ENCODE results near the gene ACER3. TPM values are rescaled to one million over a fixed set of nuclear protein-coding genes. Genes with fewer than 3 reads are reported as not detected.
"Not testable (repeated sequence)": the region's sequence is repeated elsewhere in the genome, so short reads cannot be mapped to it uniquely, and the experiment has no call there.

ACER3 gene
- total and polyA plus RNA-seq, 8 donors, result 2.1 to 25.9 (median 8.5) TPM

DNA sequence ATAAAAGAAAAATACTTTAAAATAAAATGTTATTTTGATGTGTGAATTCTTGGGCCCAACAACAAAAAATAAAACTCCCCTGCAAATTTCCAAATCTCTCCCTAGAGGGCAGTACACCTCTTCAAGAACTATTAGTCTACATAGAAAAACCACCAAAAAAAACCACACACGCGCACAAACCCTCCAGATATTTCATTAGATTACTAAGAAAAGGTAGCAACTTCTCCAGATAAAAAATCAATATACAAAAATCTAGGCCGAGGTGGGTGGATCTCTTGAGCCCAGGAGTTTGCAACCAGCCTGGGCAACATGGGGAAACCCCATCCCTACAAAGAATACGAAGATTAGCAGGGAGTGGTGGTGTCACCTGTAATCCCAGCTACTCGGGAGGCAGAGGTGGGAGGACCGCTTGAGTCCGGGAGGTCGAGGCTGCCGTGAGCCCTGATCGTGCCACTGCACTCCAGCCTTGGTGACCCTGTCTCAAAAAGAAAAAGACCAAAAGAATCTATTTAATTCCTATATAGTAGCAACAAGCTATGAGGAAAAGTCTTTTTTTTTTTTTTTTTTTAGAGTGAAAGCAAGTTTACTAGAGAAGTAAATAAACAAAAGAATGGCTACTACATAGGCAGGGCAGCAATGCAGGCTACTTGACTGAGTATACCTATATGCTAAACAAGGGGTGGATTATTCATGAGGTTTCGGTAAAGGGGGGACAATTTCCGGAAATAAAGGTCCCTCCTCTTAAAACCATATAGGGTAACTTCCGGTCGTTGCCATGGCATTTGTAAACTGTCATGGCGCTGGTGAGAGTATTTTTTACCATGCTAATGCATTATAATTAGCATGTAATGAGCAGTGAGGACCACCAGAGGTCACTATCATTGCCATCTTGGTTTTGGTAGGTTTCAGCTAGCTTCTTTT lies 186.5 kb downstream of the ACER3 start:
- Histone ChIP-seq H3K9me3 (no peaks in the 10 kb centered on the region), H3K4me3 (peak overlapping the region; percentile 24 to 44 (median 40)), H3K36me3 (no peaks in the 10 kb centered on the region), H3K4me1 (peaks cover 7 to 25% (median 19%) of the 10 kb centered on the region in 4 donors), H3K27me3 (peaks cover 3 to 30% (median 7%) of the 10 kb centered on the region in 3 donors), H3K27ac (peak overlapping the region in 4 of 5 donors; percentile 54 to 70 (median 62))
- peak; percentile 74 to 96 for DNase-seq
- WGBS, 5 donors, result 3 to 5% (median 4%) methylated on average over 15 of the region's 15 CpGs
- intact Hi-C loops (cut with DNase I; ENCODE audit: low total_unique reads), result loop anchor here (5.0 kb wide), 1 partner anchor 45 kb away; no protein-coding TSS in a partner anchor
- TF ChIP-seq EP300 (IDR thresholded peaks at IDR 0.05), result no peak
- peak in 1 of 3 donors; percentile 56 for TF ChIP-seq POLR2AphosphoS5 (IDR thresholded peaks at IDR 0.05)
- TF ChIP-seq, protein P1, sequence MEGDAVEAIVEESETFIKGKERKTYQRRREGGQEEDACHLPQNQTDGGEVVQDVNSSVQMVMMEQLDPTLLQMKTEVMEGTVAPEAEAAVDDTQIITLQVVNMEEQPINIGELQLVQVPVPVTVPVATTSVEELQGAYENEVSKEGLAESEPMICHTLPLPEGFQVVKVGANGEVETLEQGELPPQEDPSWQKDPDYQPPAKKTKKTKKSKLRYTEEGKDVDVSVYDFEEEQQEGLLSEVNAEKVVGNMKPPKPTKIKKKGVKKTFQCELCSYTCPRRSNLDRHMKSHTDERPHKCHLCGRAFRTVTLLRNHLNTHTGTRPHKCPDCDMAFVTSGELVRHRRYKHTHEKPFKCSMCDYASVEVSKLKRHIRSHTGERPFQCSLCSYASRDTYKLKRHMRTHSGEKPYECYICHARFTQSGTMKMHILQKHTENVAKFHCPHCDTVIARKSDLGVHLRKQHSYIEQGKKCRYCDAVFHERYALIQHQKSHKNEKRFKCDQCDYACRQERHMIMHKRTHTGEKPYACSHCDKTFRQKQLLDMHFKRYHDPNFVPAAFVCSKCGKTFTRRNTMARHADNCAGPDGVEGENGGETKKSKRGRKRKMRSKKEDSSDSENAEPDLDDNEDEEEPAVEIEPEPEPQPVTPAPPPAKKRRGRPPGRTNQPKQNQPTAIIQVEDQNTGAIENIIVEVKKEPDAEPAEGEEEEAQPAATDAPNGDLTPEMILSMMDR (IDR thresholded peaks at IDR 0.05), result peak in 5 of 7 experiments; percentile 65 to 89 (median 74)

DNA sequence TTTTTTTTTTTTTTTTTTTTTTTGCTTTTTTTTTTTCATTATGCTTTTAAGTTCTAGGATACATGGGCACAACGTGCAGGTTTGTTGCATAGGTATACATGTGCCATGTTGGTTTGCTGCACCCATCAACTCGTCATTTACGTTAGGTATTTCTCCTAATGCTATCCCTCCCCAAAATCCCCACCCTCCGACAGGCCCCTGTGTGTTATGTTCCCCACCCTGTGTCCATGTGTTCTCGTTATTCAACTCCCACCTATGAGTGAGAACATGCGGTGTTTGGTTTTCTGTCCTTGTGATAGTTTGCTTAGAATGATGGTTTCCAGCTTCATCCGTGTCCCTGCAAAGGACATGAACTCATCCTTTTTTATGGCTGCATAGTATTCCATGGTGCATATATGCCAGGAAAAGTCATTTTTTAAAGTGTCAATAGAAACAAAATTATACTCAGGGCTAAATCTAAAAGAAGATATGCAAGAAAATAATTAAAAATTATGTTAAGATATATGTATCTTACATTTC lies 187.3 kb downstream of the ACER3 start:
- DNase-seq, H3K4me3 ChIP-seq, H3K27ac ChIP-seq, H3K9me3 ChIP-seq, H3K36me3 ChIP-seq: not testable (repeated sequence)
- Histone ChIP-seq H3K4me1 (peaks cover 7 to 25% (median 19%) of the 10 kb centered on the region in 4 donors), H3K27me3 (peaks cover 3 to 25% (median 7%) of the 10 kb centered on the region in 3 donors)
- intact Hi-C loops (cut with DNase I; ENCODE audit: low total_unique reads), result loop anchor here (5.0 kb wide), 1 partner anchor 44 kb away; no protein-coding TSS in a partner anchor
- 73 to 80% (median 74%) methylated on average over 7 of the region's 7 CpGs for WGBS, 5 donors

DNA sequence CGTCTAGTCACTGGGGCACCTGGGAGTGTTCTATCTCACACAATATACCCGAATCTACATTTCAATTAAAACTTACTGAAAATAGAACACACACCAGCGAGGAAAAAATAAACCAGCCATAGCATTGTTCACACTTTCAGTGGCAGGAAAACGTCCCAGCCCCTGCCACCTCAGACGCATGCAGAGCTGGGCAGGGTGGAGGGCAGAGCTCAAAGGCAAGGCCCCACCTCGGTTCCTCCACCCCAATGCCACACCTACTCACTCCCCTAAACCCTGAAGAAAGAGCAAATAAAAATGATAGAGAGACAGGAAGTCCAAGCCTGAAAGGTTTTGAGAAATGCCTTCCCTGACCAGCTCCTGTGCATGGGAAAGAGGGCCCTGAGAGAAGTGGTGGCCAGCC lies 188.3 kb downstream of the ACER3 start:
- intact Hi-C loops (cut with DNase I; ENCODE audit: low total_unique reads), result loop anchor here (5.0 kb wide), 1 partner anchor 43 kb away; no protein-coding TSS in a partner anchor
- Histone ChIP-seq H3K4me3 (no peak overlapping the region), H3K4me1 (peaks cover 7 to 25% (median 19%) of the 10 kb centered on the region in 4 donors), H3K36me3 (no peaks in the 10 kb centered on the region), H3K27ac (peak overlapping the region; percentile 44 to 76 (median 64)), H3K27me3 (peaks cover 3 to 22% (median 7%) of the 10 kb centered on the region in 3 donors), H3K9me3 (no peaks in the 10 kb centered on the region)
- TF ChIP-seq, protein P1 (IDR thresholded peaks at IDR 0.05), result no peak
- no peak for TF ChIP-seq EP300 (IDR thresholded peaks at IDR 0.05)
- no peak for TF ChIP-seq POLR2A (IDR thresholded peaks at IDR 0.05)
- no peak for TF ChIP-seq POLR2AphosphoS5 (IDR thresholded peaks at IDR 0.05)
- peak; percentile 46 to 65 for DNase-seq
- WGBS, 5 donors, result 34 to 49% (median 44%) methylated on average over 5 to 6 of the region's 6 CpGs

DNA sequence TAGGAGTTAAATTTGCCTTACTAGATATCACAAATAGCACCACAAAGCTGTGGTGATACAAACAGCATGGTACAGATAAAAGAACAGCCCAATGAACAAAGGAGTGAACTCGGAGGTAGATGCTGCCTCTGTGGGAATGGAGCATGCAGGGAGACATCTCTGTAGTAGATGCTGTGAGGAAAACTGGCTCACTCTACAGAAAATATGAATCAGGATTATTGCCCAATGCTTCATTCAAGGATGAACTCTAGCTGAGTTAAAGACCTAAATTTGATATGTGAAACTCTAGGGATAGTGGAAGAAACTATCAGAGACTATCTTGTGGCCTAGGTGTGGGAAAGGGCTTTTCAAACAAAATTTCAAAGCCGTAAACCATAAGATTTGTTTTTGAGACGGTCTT lies 190.8 kb downstream of the ACER3 start:
- WGBS, 5 donors, result 79 to 86% (median 84%) methylated on average over 3 of the region's 3 CpGs
- DNase-seq, result no peak
- TF ChIP-seq EP300 (IDR thresholded peaks at IDR 0.05), result no peak
- no peak for TF ChIP-seq POLR2A (IDR thresholded peaks at IDR 0.05)
- TF ChIP-seq POLR2AphosphoS5 (IDR thresholded peaks at IDR 0.05), result no peak
- TF ChIP-seq, protein P1 (IDR thresholded peaks at IDR 0.05), result no peak
- peaks cover 0 to 15% (median 11%) of the 10 kb centered on the region in 4 donors for H3K4me1 ChIP-seq
- H3K27me3 ChIP-seq, result no peaks in the 10 kb centered on the region
- H3K9me3 ChIP-seq, result peaks cover 4 to 12% (median 8%) of the 10 kb centered on the region in 4 donors
- intact Hi-C loops (cut with DNase I; ENCODE audit: low total_unique reads), result no loop called here
- H3K27ac ChIP-seq, result no peak overlapping the region
- no peaks in the 10 kb centered on the region for H3K36me3 ChIP-seq
- no peak overlapping the region for H3K4me3 ChIP-seq
